Ishikawa (cell line): ENCODE measurements around the gene ISLR.

Source experiments
- CEBPB ChIP-seq: IDR thresholded peaks from 2 replicates; pipeline ENCODE4 v1.6.1; 2012
- CREB1 ChIP-seq: IDR thresholded peaks from 2 replicates; pipeline ENCODE4 v1.6.1; 2012; ENCODE audit warnings: low read depth
- EGR1 ChIP-seq: IDR thresholded peaks from 2 replicates; pipeline ENCODE4 v1.6.1; 2012
- EP300 ChIP-seq: IDR thresholded peaks from 2 replicates; pipeline ENCODE4 v1.6.1; 2012; ENCODE audit warnings: borderline replicate concordance
- FOXM1 ChIP-seq: IDR thresholded peaks from 2 replicates; pipeline ENCODE4 v1.6.1; 2012; ENCODE audit warnings: low read depth, borderline replicate concordance
- MAX ChIP-seq: IDR thresholded peaks from 2 replicates; pipeline ENCODE4 v1.6.1; 2012
- NFIC ChIP-seq: IDR thresholded peaks from 2 replicates; pipeline ENCODE4 v1.6.1; 2012
- RAD21 ChIP-seq: IDR thresholded peaks from 2 replicates; pipeline ENCODE4 v1.6.1; 2012; ENCODE audit warnings: low read depth
- REST ChIP-seq: IDR thresholded peaks from 2 replicates; pipeline ENCODE4 v1.6.1; 2012; ENCODE audit warnings: low read depth, mild to moderate bottlenecking
- TAF1 ChIP-seq: IDR thresholded peaks from 2 replicates; pipeline ENCODE4 v1.6.1; 2012; ENCODE audit warnings: low read depth, mild to moderate bottlenecking
- TCF12 ChIP-seq: IDR thresholded peaks from 2 replicates; pipeline ENCODE4 v1.6.1; 2012; ENCODE audit warnings: low read depth
- TEAD4 ChIP-seq: IDR thresholded peaks from 2 replicates; pipeline ENCODE4 v1.6.1; 2012
- USF1 ChIP-seq: IDR thresholded peaks from 2 replicates; pipeline ENCODE4 v1.6.1; 2012
- YY1 ChIP-seq: IDR thresholded peaks from 2 replicates; pipeline ENCODE4 v1.6.1; 2012; ENCODE audit warnings: low read depth
- ZBTB7A ChIP-seq: IDR thresholded peaks from 2 replicates; pipeline ENCODE4 v1.6.1; 2012; ENCODE audit warnings: low read depth

The ISLR gene

GRCh38 chr15:74207652-74208440 is 34.3 kb downstream of the ISLR start:
- no peak for TF ChIP-seq EP300
- no peak for TF ChIP-seq REST
- no peak for TF ChIP-seq TAF1
- TF ChIP-seq CREB1, result no peak
- no peak for TF ChIP-seq TEAD4

GRCh38 chr15:74208496-74208895 is 35.0 kb downstream of the ISLR start:
- TF ChIP-seq ZBTB7A (no peak), TCF12 (no peak), REST (no peak), CEBPB (no peak), EGR1 (no peak), RAD21 (no peak), EP300 (no peak), YY1 (no peak), FOXM1 (no peak), USF1 (no peak)

- TF ChIP-seq CREB1 (no peak), RAD21 (no peak), REST (no peak), FOXM1 (no peak), TCF12 (no peak), ZBTB7A (peak; percentile 28; the same call in 1 of the 2 replicates), TEAD4 (0 out of 2 replicates have a peak, but pooled peaks have one; percentile 32), USF1 (no peak), EGR1 (no peak), MAX (no peak), NFIC (0 out of 2 replicates have a peak, but pooled peaks have one; percentile 19), YY1 (no peak), EP300 (peak; percentile 33; the same call in 1 of the 2 replicates), CEBPB (no peak), TAF1 (no peak)
Measured at GRCh38 chr15:74208901-74209559, 35.5 kb downstream of the ISLR start.

- TF ChIP-seq ZBTB7A (0 out of 2 replicates have a peak, but pooled peaks have one; percentile 1), TEAD4 (no peak)
Measured at GRCh38 chr15:74209560-74209958, 36.0 kb downstream of the ISLR start.
